ENCODE data around the gene NPPA.

The NPPA gene

DNA sequence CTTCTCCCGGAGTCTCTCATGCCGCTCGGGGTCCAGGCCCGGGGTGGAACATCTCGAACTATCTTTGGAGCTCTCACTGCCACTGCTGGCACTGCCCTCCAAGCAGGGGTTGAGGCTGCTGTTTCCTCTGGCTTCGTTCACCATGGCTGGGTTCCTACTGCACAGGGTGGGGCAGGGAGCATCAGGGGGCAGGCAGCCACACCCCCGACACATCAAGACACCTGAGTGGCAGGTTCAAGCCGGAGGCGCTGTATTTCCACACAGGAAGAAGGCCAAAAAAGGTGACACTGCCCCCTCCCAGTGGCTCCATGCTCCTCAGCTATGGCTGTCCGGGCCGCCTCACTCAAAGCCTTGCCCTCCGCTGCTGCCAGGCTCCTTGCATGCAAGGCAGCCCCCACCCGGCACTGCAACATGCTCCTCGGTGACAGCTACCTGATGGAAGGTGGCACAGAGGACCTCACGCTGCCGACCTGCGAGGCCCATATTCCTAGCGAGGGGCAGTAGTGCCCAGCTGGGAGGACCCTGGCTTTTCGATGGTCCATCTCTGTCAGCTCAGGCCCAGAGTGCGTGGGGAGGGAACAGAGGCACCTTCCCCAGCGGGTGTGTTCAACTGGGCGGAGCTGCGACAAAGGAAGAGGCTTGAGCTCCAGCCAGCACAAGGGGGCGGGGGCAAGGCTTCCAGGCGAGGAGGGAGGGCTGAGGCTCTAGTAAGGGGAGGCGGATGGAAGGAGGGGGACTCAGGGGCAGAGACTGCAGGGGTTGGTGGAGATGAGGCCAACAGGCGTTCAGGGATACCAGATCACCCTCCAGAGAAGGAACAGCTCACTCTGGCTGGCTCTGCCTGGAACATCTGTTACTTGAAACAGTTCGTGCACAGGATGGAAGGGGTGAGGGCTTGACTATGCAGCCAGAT lies 44.4 kb downstream of the NPPA start:
- H3K27ac ChIP-seq = peak overlapping the region; percentile 87
- TF ChIP-seq, protein P1, sequence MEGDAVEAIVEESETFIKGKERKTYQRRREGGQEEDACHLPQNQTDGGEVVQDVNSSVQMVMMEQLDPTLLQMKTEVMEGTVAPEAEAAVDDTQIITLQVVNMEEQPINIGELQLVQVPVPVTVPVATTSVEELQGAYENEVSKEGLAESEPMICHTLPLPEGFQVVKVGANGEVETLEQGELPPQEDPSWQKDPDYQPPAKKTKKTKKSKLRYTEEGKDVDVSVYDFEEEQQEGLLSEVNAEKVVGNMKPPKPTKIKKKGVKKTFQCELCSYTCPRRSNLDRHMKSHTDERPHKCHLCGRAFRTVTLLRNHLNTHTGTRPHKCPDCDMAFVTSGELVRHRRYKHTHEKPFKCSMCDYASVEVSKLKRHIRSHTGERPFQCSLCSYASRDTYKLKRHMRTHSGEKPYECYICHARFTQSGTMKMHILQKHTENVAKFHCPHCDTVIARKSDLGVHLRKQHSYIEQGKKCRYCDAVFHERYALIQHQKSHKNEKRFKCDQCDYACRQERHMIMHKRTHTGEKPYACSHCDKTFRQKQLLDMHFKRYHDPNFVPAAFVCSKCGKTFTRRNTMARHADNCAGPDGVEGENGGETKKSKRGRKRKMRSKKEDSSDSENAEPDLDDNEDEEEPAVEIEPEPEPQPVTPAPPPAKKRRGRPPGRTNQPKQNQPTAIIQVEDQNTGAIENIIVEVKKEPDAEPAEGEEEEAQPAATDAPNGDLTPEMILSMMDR (IDR thresholded peaks at IDR 0.05) = no peak
- TF ChIP-seq ZFX (IDR thresholded peaks at IDR 0.05; ENCODE audit: borderline replicate concordance) = no peak

DNA sequence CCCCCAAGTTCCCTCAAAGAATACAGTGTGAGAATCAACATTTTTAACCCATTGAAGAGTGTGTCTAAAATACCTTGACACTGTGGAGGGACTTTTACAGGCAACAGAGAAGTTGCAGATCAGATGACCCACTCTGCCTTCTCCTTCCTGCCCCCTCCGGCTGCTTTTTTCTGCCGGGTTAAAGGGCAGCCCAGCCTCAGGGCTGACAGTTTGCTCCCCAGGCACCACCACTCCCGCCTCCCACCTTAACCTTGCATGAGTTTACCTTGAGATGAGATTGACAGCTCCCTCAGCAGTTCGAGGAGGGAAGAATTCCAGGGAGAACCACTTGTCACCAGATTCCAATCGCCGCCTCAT lies 45.0 kb downstream of the NPPA start:
- H3K27ac ChIP-seq = no peak overlapping the region
- TF ChIP-seq ZFX (IDR thresholded peaks at IDR 0.05; ENCODE audit: borderline replicate concordance) = no peak
- TF ChIP-seq, protein P1 (IDR thresholded peaks at IDR 0.05) = no peak

DNA sequence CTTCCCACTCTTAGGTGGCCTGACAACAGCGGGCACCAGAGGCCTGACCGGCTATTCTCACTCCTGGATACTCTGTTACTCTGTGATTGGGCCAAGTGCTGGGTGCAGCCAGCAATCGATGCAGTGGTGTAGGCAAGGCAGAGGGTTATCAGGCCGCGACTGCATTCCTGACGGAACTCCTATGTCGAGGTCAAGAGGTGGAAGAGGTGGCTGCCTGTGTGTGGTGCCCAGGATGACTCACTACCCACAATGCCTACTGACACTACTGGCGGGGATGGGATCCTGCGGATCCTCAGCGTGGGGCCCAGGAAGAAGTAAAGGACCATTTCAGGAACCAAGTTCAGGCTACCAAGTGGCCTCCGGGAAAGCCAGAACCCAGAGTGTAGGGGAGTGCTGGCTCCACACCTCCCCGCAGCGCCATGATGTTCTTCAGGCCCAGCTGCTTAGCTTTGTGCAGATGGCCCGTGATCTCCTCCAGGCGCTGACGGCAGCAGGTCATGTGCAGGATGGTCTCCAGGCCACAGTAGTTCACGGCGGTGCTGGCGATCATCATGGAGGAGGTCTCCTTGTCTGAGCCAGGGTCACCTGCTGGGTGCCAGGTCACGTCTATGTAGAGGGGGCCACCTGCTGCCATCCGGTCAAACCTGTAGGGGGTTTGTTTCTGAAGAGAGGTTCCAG lies 46.7 kb downstream of the NPPA start:
- H3K27ac ChIP-seq = no peak overlapping the region
- no peak for TF ChIP-seq ZFX (IDR thresholded peaks at IDR 0.05; ENCODE audit: borderline replicate concordance)
- TF ChIP-seq, protein P1 (IDR thresholded peaks at IDR 0.05) = no peak

DNA sequence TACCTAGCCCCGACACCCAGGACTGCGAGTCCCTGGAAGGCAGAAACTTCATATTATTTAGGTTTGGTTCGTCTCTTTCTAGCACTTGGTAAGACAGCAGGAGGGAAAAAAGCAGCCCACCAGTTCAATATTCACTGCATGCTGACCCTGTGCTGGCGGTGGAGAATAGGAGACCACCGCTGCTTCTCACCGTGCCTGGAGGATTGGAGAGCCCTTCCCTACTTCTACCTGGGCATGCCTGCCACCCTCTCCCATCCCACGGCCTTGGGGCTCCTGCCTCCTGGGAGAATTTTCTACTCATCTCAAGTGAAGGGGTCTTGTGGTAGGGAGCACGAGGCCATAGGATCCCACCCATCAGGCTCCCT lies 47.2 kb downstream of the NPPA start:
- H3K27ac ChIP-seq = no peak overlapping the region
- TF ChIP-seq, protein P1 (IDR thresholded peaks at IDR 0.05) = no peak
- no peak for TF ChIP-seq ZFX (IDR thresholded peaks at IDR 0.05; ENCODE audit: borderline replicate concordance)

DNA sequence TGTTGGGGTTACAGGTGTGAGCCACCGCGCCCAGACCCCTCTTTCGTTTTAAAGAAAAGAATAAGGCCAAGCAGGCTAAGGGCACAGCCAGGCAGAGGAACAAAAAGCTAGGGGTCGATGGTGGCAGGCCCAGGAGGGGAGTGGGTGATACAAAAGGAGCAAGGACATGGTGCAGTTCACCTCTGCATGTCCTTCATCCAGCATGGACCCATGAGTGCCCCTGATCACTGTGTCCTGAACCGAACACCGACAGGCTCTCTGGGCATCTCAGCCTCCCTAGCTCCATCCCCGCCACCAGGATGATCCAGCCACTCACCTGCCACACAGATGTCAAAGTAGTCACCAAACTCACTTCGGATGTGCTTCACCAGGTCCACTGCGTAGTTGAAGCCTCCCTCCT lies 47.7 kb downstream of the NPPA start:
- no peak overlapping the region for H3K27ac ChIP-seq
- TF ChIP-seq ZFX (IDR thresholded peaks at IDR 0.05; ENCODE audit: borderline replicate concordance) = no peak
- TF ChIP-seq, protein P1 (IDR thresholded peaks at IDR 0.05) = no peak

DNA sequence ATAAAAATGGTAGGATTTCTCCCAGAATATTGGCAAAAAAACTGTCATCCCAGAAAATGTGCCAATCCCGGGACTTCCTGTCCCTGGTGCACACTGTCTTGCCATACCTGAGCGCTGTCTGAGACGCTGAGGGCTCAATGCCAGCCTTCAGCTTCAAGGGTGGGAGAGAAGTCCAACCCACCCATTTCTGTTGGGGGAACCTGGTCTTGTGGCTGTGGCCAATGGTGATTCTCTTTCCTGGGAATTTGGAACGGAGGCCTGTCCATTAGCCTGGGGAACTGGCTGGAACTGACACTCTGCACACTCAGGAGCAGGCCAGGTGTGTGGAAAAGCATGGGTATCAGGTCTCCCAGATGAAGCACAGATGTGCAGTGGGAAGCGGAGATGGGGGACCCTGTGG lies 48.5 kb downstream of the NPPA start:
- no peak overlapping the region for H3K27ac ChIP-seq
- TF ChIP-seq ZFX (IDR thresholded peaks at IDR 0.05; ENCODE audit: borderline replicate concordance) = no peak
- TF ChIP-seq, protein P1 (IDR thresholded peaks at IDR 0.05) = no peak

All from 22Rv1 (cell line).